Endothelial cell of umbilical vein (primary cell): ENCODE data around the gene CD82. TPM values are rescaled to one million over a fixed set of nuclear protein-coding genes. Genes with fewer than 3 reads are reported as not detected.

ENCODE experiments used
- BruUV-seq: library from RNA; stranded (reverse); fragments of 400-500 nt; replicated peaks from 2 replicates; lab custom pipeline; 2021; lab: Mats Ljungman, UMichigan
- CTCF ChIA-PET: fragments of 300-600, 350-600 bp; sonication (Branson Sonifier 250); formaldehyde crosslinking; loops from one replicate; lab custom pipeline; 2021; ENCODE audit warnings: antibody characterized with exemption, inconsistent platforms; lab: Charles Lee
- POLR2A ChIA-PET: fragments of 300-600, 350-600 bp; sonication (Branson Sonifier 250); formaldehyde crosslinking; loops from one replicate; lab custom pipeline; 2021; ENCODE audit warnings: antibody characterized with exemption, inconsistent platforms; lab: Charles Lee
- DNase-seq: peaks from one replicate; pipeline ENCODE4 v3.0.0-alpha.2; 2011; ENCODE audit warnings: low read depth, low spot score
- FAIRE-seq: peaks from 2 replicates; lab custom pipeline; 2011; peaks lifted over from hg19 to GRCh38; lab: Jason Lieb, UNC
- H2AFZ ChIP-seq: 2 replicates; pipeline ENCODE4 v1.6.0; 2012; ENCODE audit warnings: low read depth, low read length, control low read depth, inconsistent platforms
- H3K27ac ChIP-seq: 2 replicates; pipeline ENCODE4 v1.5.1; 2011; ENCODE audit warnings: low read depth, mild to moderate bottlenecking, control low read depth, low read length, moderate library complexity; ENCODE audit not compliant: insufficient read depth
- H3K27me3 ChIP-seq, 2 experiments: 2 replicates each; pipeline versions ENCODE4 v1.6.0 to v1.6.1; 2011; ENCODE audit warnings: low read length in 2 of 2, mixed read lengths in 1 of 2; ENCODE audit not compliant: control insufficient read depth in 2 of 2, insufficient read depth in 2 of 2
- H3K36me3 ChIP-seq, 2 experiments: 2 replicates in 1 of 2; 3 replicates in 1 of 2; pipeline ENCODE4 v1.5.1; 2011; ENCODE audit warnings: low read length in 2 of 2, mild to moderate bottlenecking in 1 of 2, moderate library complexity in 1 of 2; ENCODE audit not compliant: control insufficient read depth in 2 of 2, insufficient read depth in 2 of 2; ENCODE audit errors: extremely low read depth in 1 of 2
- H3K4me1 ChIP-seq: 3 replicates; pipeline ENCODE4 v1.5.1; 2011; ENCODE audit warnings: mild to moderate bottlenecking, low read length; ENCODE audit not compliant: control insufficient read depth, insufficient read depth; ENCODE audit errors: extremely low read depth
- H3K4me2 ChIP-seq: 2 replicates; pipeline ENCODE4 v1.6.1; 2011; ENCODE audit warnings: low read length, control low read depth, mixed read lengths; ENCODE audit not compliant: insufficient read depth
- H3K4me3 ChIP-seq, 3 experiments: fragments of 200-600 bp in 1 of 3; sonication (generic), shearing (Covaris generic) in 1 of 3; replicated peaks in 1 of 3; 2 replicates each; pipeline ENCODE4 v1.5.1; 2011 to 2016; ENCODE audit warnings: control low read depth in 3 of 3, low read length in 3 of 3, mild to moderate bottlenecking in 2 of 3, inconsistent platforms in 1 of 3, low read depth in 1 of 3, moderate library complexity in 1 of 3; ENCODE audit not compliant: insufficient read depth in 1 of 3
- H3K79me2 ChIP-seq: 2 replicates; pipeline ENCODE4 v1.6.0; 2012; ENCODE audit warnings: low read length, inconsistent platforms; ENCODE audit not compliant: control insufficient read depth, insufficient read depth
- H3K9ac ChIP-seq: replicated peaks from 2 replicates; pipeline ENCODE3; 2011; ENCODE audit warnings: low read length, control low read depth; ENCODE audit not compliant: insufficient read depth; ENCODE audit errors: extremely low read depth
- H3K9me1 ChIP-seq: replicated peaks from 3 replicates; pipeline ENCODE4 v1.6.0; 2011; ENCODE audit warnings: mild to moderate bottlenecking, low read length; ENCODE audit not compliant: control insufficient read depth, insufficient read depth; ENCODE audit errors: extremely low read depth
- H3K9me3 ChIP-seq: replicated peaks from 2 replicates; pipeline ENCODE4 v1.5.1; 2012; ENCODE audit warnings: low read length, inconsistent platforms; ENCODE audit not compliant: control insufficient read depth, insufficient read depth
- H4K20me1 ChIP-seq: replicated peaks from 2 replicates; pipeline ENCODE3; 2011; ENCODE audit warnings: mild to moderate bottlenecking, low read length; ENCODE audit not compliant: control insufficient read depth, insufficient read depth; ENCODE audit errors: extremely low read depth
- CTCF ChIP-seq, 2 donors: IDR thresholded peaks; 1 replicate in 1 of 2; 2 replicates in 1 of 2; pipeline ENCODE4 v1.5.1; 2011; ENCODE audit warnings: low read length in 2 of 2, mild to moderate bottlenecking in 2 of 2, moderate library complexity in 2 of 2, control low read depth in 1 of 2, inconsistent platforms in 1 of 2, low read depth in 1 of 2; ENCODE audit not compliant: insufficient read depth in 1 of 2; ENCODE audit errors: extremely low read depth in 1 of 2
- EZH2 ChIP-seq: IDR thresholded peaks from 2 replicates; pipeline ENCODE4 v1.6.1; 2012; ENCODE audit warnings: borderline replicate concordance, low read depth, mild to moderate bottlenecking, moderate library complexity, low read length, inconsistent platforms; ENCODE audit not compliant: severe bottlenecking
- FOS ChIP-seq: IDR thresholded peaks from 2 replicates; pipeline ENCODE4 v1.6.1; 2011; ENCODE audit warnings: mild to moderate bottlenecking, low read length, moderate library complexity, borderline replicate concordance; ENCODE audit not compliant: insufficient read depth
- GATA2 ChIP-seq: IDR thresholded peaks from 2 replicates; pipeline ENCODE4 v1.7.0; 2011; ENCODE audit warnings: low read depth, mild to moderate bottlenecking, moderate library complexity, mixed read lengths, low read length; ENCODE audit not compliant: insufficient read length, insufficient read depth
- JUN ChIP-seq: IDR thresholded peaks from 2 replicates; pipeline ENCODE4 v1.6.1; 2011; ENCODE audit warnings: borderline replicate concordance, low read depth; ENCODE audit not compliant: insufficient read length, insufficient read depth
- MAX ChIP-seq: IDR thresholded peaks from 2 replicates; pipeline ENCODE4 v1.6.1; 2011; ENCODE audit not compliant: insufficient read depth, insufficient read length
- MYC ChIP-seq: IDR thresholded peaks from one replicate; pipeline ENCODE4 v1.6.1; 2011; ENCODE audit warnings: mild to moderate bottlenecking, low read depth, low read length
- POLR2A ChIP-seq: IDR thresholded peaks from 2 replicates; pipeline ENCODE4 v1.6.1; 2012; ENCODE audit warnings: low read depth, mild to moderate bottlenecking, control low read depth, low read length
- POLR2AphosphoS5 ChIP-seq: IDR thresholded peaks from 2 replicates; pipeline ENCODE4 v1.6.1; 2012; ENCODE audit warnings: low read depth, mild to moderate bottlenecking, control low read depth, low read length, moderate library complexity; ENCODE audit not compliant: insufficient read depth
- dilution Hi-C: fragments of 300-500 bp; cut with MboI; formaldehyde crosslinking; loops from one replicate; pipeline ENCODE4 v1.15.0; 2019; ENCODE audit warnings: low sequenced_read_pairs; ENCODE audit not compliant: extremely low pct_ligation_motif_present
- intact Hi-C: fragments of 100-400 bp; cut with micrococcal nuclease; formaldehyde crosslinking; loops from one replicate; pipeline ENCODE4 v1.10.0; 2022
- polyA plus RNA-seq, 4 experiments: library from polyadenylated mRNA; depleted of rRNA in 3 of 4; stranded (reverse) in 3 of 4; unstranded in 1 of 4; fragments of >200 nt; gene quantifications; 2 replicates each; pipeline versions ENCODE4 v1.2.1 to v1.2.3, GENCODE V29; 2011 to 2012; ENCODE audit warnings: missing spikeins in 1 of 4
- total RNA-seq: library from RNA; stranded (reverse); gene quantifications from 2 replicates; pipeline ENCODE4 v1.2.3, GENCODE V29; 2021

Gene CD82
- total and polyA plus RNA-seq, 2 donors (not counting 3 experiments of a cell fraction or from before 2014, with no cell fraction given), result 17.9 to 25.2 TPM

- no peak for FAIRE-seq
- H3K9me3 ChIP-seq, result no peaks in the 10 kb centered on the region
- no peaks in the 10 kb centered on the region for H3K36me3 ChIP-seq
- H3K4me2 ChIP-seq, result no peak overlapping the region
- H3K79me2 ChIP-seq, result no peaks in the 10 kb centered on the region
- TF ChIP-seq CTCF (IDR thresholded peaks at IDR 0.05; ENCODE audit: extremely low read depth in 1 of 2, insufficient read depth in 1 of 2, low read depth in 1 of 2, low read length in 2 of 2) (no peak), FOS (no peak), GATA2 (no peak), POLR2AphosphoS5 (no peak), JUN (no peak), EZH2 (no peak), MYC (no peak), MAX (no peak), POLR2A (no peak)
- H3K9ac ChIP-seq, result no peak overlapping the region
- H3K4me1 ChIP-seq, result peaks cover 7% of the 10 kb centered on the region
- no peaks in the 10 kb centered on the region for H4K20me1 ChIP-seq
- ChIA-PET CTCF (interaction anchor here (0.9 to 10.7 kb wide), 2 partner anchors 55 to 297 kb away, joined by 4 to 860 read pairs; partner anchors contain the start of gene CD82), POLR2A (no interaction called here)
- H2AFZ ChIP-seq, result no peak overlapping the region
- no peak for DNase-seq
- no peak overlapping the region for H3K4me3 ChIP-seq
- BruUV-seq, result no TSS peak
- no peaks in the 10 kb centered on the region for H3K27me3 ChIP-seq
- H3K9me1 ChIP-seq, result no peaks in the 10 kb centered on the region
- dilution Hi-C loops, result no loop called here
- no peak overlapping the region for H3K27ac ChIP-seq
- intact Hi-C loops, result loop anchor here (10.0 kb wide), 1 partner anchor 500 kb away; no protein-coding TSS in a partner anchor
These were observed 48.9 kb downstream of the CD82 start for GRCh38 chr11:44614281-44614775.
